OCI-LY7 (cell line): ENCODE measurements around the gene GMPR2. TPM values are rescaled to one million over a fixed set of nuclear protein-coding genes. Genes with fewer than 3 reads are reported as not detected.

Source experiments
- BruUV-seq: library from RNA; stranded (reverse); fragments of 400-500 nt; replicated peaks from 2 replicates; lab custom pipeline; 2021; lab: Mats Ljungman, UMichigan
- CTCF ChIA-PET: fragments of 300-600 bp; sonication (Branson Sonifier 250); formaldehyde crosslinking; loops from one replicate; lab custom pipeline; 2022; ENCODE audit warnings: antibody characterized with exemption; ENCODE audit not compliant: unreplicated experiment; lab: Charles Lee
- POLR2A ChIA-PET: fragments of 300-600 bp; sonication (Branson Sonifier 250); formaldehyde crosslinking; loops from one replicate; lab custom pipeline; 2022; ENCODE audit warnings: antibody characterized with exemption; lab: Charles Lee
- DNase-seq: peaks from one replicate; pipeline ENCODE4 v3.0.0-alpha.2; 2015; ENCODE audit warnings: low spot score
- H2AFZ ChIP-seq: fragments of 200-600 bp; sonication (generic), shearing (Covaris generic); 2 replicates; pipeline ENCODE4 v1.6.1; 2014; ENCODE audit warnings: mild to moderate bottlenecking, antibody characterized with exemption, low read length, moderate library complexity
- H3K27ac ChIP-seq: fragments of 200-600 bp; sonication (generic); 2 replicates; pipeline ENCODE4 v1.5.1; 2014; ENCODE audit warnings: mixed run types, low read depth, mild to moderate bottlenecking, moderate library complexity, low read length, inconsistent platforms; ENCODE audit not compliant: poor library complexity, severe bottlenecking
- H3K36me3 ChIP-seq: fragments of 200-600 bp; sonication (generic); 2 replicates; pipeline ENCODE4 v1.6.1; 2014; ENCODE audit warnings: mild to moderate bottlenecking, antibody characterized with exemption, low read length, moderate library complexity, mixed read lengths; ENCODE audit not compliant: insufficient read depth
- H3K4me1 ChIP-seq: fragments of 200-600 bp; sonication (generic); 2 replicates; pipeline ENCODE4 v1.5.1; 2014; ENCODE audit warnings: mild to moderate bottlenecking, low read length; ENCODE audit not compliant: insufficient read depth, poor library complexity, severe bottlenecking
- H3K4me2 ChIP-seq: fragments of 200-600 bp; sonication (generic); 2 replicates; pipeline ENCODE4 v1.6.1; 2014; ENCODE audit warnings: mild to moderate bottlenecking, low read length
- H3K4me3 ChIP-seq: fragments of 200-600 bp; sonication (generic); 2 replicates; pipeline ENCODE4 v1.5.1; 2014; ENCODE audit warnings: mild to moderate bottlenecking, low read depth, low read length; ENCODE audit not compliant: poor library complexity, severe bottlenecking
- H3K79me2 ChIP-seq: fragments of 200-600 bp; sonication (generic); 2 replicates; pipeline ENCODE4 v1.6.1; 2016; ENCODE audit warnings: low read depth, mild to moderate bottlenecking, low read length, moderate library complexity, mixed read lengths; ENCODE audit not compliant: insufficient read depth
- H3K9me2 ChIP-seq: fragments of 200-600 bp; sonication (generic); 2 replicates; pipeline ENCODE4 v1.6.1; 2016; ENCODE audit warnings: mild to moderate bottlenecking, low read length, mixed read lengths; ENCODE audit not compliant: insufficient read depth
- H3K9me3 ChIP-seq: fragments of 200-600 bp; sonication (generic); 2 replicates; pipeline ENCODE4 v1.6.1; 2014; ENCODE audit warnings: mild to moderate bottlenecking, mixed run types, low read length, mixed read lengths
- H4K20me1 ChIP-seq: fragments of 200-600 bp; sonication (generic); 2 replicates; pipeline ENCODE4 v1.6.1; 2014; ENCODE audit warnings: mild to moderate bottlenecking, antibody characterized with exemption, low read length, moderate library complexity, mixed read lengths; ENCODE audit not compliant: insufficient read depth
- EZH2phosphoT487 ChIP-seq: fragments of 200-600 bp; sonication (generic); IDR thresholded peaks from 2 replicates; pipeline ENCODE4 v1.6.1; 2018; ENCODE audit warnings: low read depth, borderline replicate concordance, mild to moderate bottlenecking, mixed run types, antibody characterized with exemption, low read length, moderate library complexity, mixed read lengths
- intact Hi-C: fragments of 100-400 bp; cut with micrococcal nuclease; formaldehyde crosslinking; loops from one replicate; pipeline ENCODE4 v1.10.0; 2022; ENCODE audit not compliant: unreplicated experiment
- total RNA-seq, 2 experiments: library from RNA; depleted of rRNA in 1 of 2; stranded (reverse); fragments of >200 nt in 1 of 2; shearing (Covaris generic) in 1 of 2; gene quantifications; 2 replicates each; pipeline ENCODE4 v1.2.3, GENCODE V29; 2014 to 2022
- TF ChIP-seq, protein P1 (sequence below): fragments of 200-600 bp; sonication (generic); conservative IDR thresholded peaks from 2 replicates; pipeline ENCODE4 v1.5.1; 2014; ENCODE audit warnings: mild to moderate bottlenecking, antibody characterized with exemption, low read length, moderate library complexity, mixed read lengths

GMPR2 gene
- total RNA-seq, 2 experiments from 2014 or later = 51.4 to 62.3 TPM

GRCh38 chr14:24262821-24263733 lies 30.3 kb downstream of the GMPR2 start, which contains the start of gene TGM1:
TSS of gene TGM1 (minus strand) at chr14:24263177. CDS start at chr14:24262352, 825 bp downstream.
- no peaks in the 10 kb centered on the region for H3K79me2 ChIP-seq
- no peaks in the 10 kb centered on the region for H3K9me2 ChIP-seq
- no peak within 1 kb of the TSS for H3K4me2 ChIP-seq
- H3K4me1 ChIP-seq = peaks cover 12% of the 10 kb centered on the region
- intact Hi-C loops = no loop called here
- no peaks in the 10 kb centered on the region for H4K20me1 ChIP-seq
- H3K36me3 ChIP-seq = no peaks in the 10 kb centered on the region
- POLR2A ChIA-PET = no interaction called here
- CTCF ChIA-PET = no interaction called here
- H2AFZ ChIP-seq = no peak within 1 kb of the TSS
- no peaks in the 10 kb centered on the region for H3K9me3 ChIP-seq
- no TSS peak for BruUV-seq
- no peak for TF ChIP-seq EZH2phosphoT487
- no peak within 1 kb of the TSS for H3K4me3 ChIP-seq
- no peak for DNase-seq
- no peak within 1 kb of the TSS for H3K27ac ChIP-seq

DNA sequence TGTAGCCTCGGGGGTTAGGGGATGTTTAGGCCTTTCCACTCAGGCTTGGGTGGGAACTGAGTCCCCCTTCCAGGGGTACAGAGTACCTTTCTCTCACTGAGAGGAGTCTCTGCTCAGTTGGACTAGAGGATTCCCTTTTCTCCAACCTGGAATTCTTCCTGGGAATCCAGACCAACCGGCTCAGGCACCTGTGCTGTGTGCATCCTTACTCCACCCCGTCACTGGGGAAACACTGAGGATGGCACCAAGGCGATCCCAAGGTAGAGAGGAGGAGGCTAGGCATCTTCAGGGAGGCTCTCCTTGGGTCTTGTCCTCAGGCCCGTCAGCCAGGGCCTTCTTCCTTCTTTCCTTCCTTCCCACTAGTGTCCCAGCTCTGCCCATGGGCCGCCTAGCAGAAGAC lies 31.1 kb downstream of the GMPR2 start:
- POLR2A ChIA-PET = no interaction called here
- CTCF ChIA-PET = no interaction called here
- intact Hi-C loops = no loop called here

GRCh38 chr14:24264298-24264697 lies 31.6 kb downstream of the GMPR2 start:
- no peaks in the 10 kb centered on the region for H4K20me1 ChIP-seq
- intact Hi-C loops = no loop called here
- ChIA-PET CTCF (no interaction called here), POLR2A (no interaction called here)
- TF ChIP-seq, protein P1, sequence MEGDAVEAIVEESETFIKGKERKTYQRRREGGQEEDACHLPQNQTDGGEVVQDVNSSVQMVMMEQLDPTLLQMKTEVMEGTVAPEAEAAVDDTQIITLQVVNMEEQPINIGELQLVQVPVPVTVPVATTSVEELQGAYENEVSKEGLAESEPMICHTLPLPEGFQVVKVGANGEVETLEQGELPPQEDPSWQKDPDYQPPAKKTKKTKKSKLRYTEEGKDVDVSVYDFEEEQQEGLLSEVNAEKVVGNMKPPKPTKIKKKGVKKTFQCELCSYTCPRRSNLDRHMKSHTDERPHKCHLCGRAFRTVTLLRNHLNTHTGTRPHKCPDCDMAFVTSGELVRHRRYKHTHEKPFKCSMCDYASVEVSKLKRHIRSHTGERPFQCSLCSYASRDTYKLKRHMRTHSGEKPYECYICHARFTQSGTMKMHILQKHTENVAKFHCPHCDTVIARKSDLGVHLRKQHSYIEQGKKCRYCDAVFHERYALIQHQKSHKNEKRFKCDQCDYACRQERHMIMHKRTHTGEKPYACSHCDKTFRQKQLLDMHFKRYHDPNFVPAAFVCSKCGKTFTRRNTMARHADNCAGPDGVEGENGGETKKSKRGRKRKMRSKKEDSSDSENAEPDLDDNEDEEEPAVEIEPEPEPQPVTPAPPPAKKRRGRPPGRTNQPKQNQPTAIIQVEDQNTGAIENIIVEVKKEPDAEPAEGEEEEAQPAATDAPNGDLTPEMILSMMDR = no peak
- TF ChIP-seq EZH2phosphoT487 = no peak
- H3K4me3 ChIP-seq = no peak overlapping the region
- no peaks in the 10 kb centered on the region for H3K9me3 ChIP-seq
- BruUV-seq = no TSS peak
- H3K79me2 ChIP-seq = no peaks in the 10 kb centered on the region
- H3K4me2 ChIP-seq = no peak overlapping the region; the same call in 1 of the 2 replicates
- H3K4me1 ChIP-seq = peaks cover 12% of the 10 kb centered on the region
- no peaks in the 10 kb centered on the region for H3K36me3 ChIP-seq
- H3K27ac ChIP-seq = no peak overlapping the region
- H3K9me2 ChIP-seq = no peaks in the 10 kb centered on the region
- DNase-seq = peak; percentile 27
- no peak overlapping the region for H2AFZ ChIP-seq

More for the DNA sequence above, 31.1 kb downstream of the GMPR2 start:
- Histone ChIP-seq H3K27ac (no peak overlapping the region), H2AFZ (no peak overlapping the region), H4K20me1 (no peaks in the 10 kb centered on the region), H3K4me2 (no peak overlapping the region), H3K36me3 (no peaks in the 10 kb centered on the region), H3K4me3 (no peak overlapping the region), H3K4me1 (peaks cover 12% of the 10 kb centered on the region), H3K9me3 (no peaks in the 10 kb centered on the region), H3K9me2 (no peaks in the 10 kb centered on the region), H3K79me2 (no peaks in the 10 kb centered on the region)
- TF ChIP-seq EZH2phosphoT487 = no peak
- TF ChIP-seq, protein P1 = no peak
- no peak for DNase-seq
- BruUV-seq = no TSS peak
